PC-3 (cell line): ENCODE data around the gene FOXN4.

Experiments
- CTCF ChIP-seq: fragments of 300-600 bp; sonication (generic); conservative IDR thresholded peaks from 2 replicates; pipeline ENCODE4 v1.5.1; 2017; ENCODE audit warnings: antibody characterized with exemption, low read depth, mild to moderate bottlenecking, low read length
- EZH2 ChIP-seq: fragments of 300-600 bp; sonication (generic); IDR thresholded peaks from one replicate; pipeline ENCODE4 v1.6.1; 2017; ENCODE audit warnings: antibody characterized with exemption, mild to moderate bottlenecking, low read length; ENCODE audit not compliant: unreplicated experiment

GRCh38 chr12:109293106-109293505 lies 16.0 kb downstream of the FOXN4 start:
- no peak for TF ChIP-seq CTCF
- no peak for TF ChIP-seq EZH2
